Endometrial microvascular endothelial cells (primary cell): ENCODE measurements around the gene TRABD. TPM values are rescaled to one million over a fixed set of nuclear protein-coding genes. Genes with fewer than 3 reads are reported as not detected.
"Not testable (repeated sequence)": the region's sequence is repeated elsewhere in the genome, so short reads cannot be mapped to it uniquely, and the experiment has no call there.

Experiments used
- in situ Hi-C: cut with HindIII; loops from 2 replicates; pipeline ENCODE4 v1.10.0; 2017; ENCODE audit warnings: low sequenced_read_pairs, low pct_unique_long_range_greater_than_20kb; ENCODE audit errors: inconsistent ontology term
- total RNA-seq: library from RNA; depleted of rRNA; stranded (reverse); fragments of >200 nt; gene quantifications from one replicate; pipeline ENCODE4 v1.2.3, GENCODE V29; 2015; ENCODE audit errors: inconsistent ontology term

TRABD gene
- total RNA-seq, 1 donor from 2014 or later, result 39.3 TPM

- in situ Hi-C loops, result no loop called here
These were observed 35.3 kb upstream of the TRABD start for GRCh38 chr22:50150161-50151129.

- in situ Hi-C loops, result no loop called here
These were observed 33.9 kb upstream of the TRABD start for GRCh38 chr22:50151571-50152537.

GRCh38 chr22:50153056-50153755 lies 32.5 kb upstream of the TRABD start:
- in situ Hi-C loops, result no loop called here

- in situ Hi-C loops, result no loop called here
These were observed 32.0 kb upstream of the TRABD start for GRCh38 chr22:50153756-50154140.

- in situ Hi-C loops, result no loop called here
These were observed 27.9 kb upstream of the TRABD start for GRCh38 chr22:50157709-50158375.

- in situ Hi-C loops, result no loop called here
These were observed 24.8 kb upstream of the TRABD start for GRCh38 chr22:50160947-50161346.

- in situ Hi-C loops, result no loop called here
These were observed 24.0 kb upstream of the TRABD start for GRCh38 chr22:50161508-50162390.

GRCh38 chr22:50162391-50162956 lies 23.2 kb upstream of the TRABD start:
- in situ Hi-C loops, result no loop called here

GRCh38 chr22:50165436-50166123 lies 20.1 kb upstream of the TRABD start:
- in situ Hi-C loops, result no loop called here

- in situ Hi-C loops, result no loop called here
These were observed 17.8 kb upstream of the TRABD start for GRCh38 chr22:50167689-50168489.

- in situ Hi-C loops, result not testable (repeated sequence)
These were observed 17.1 kb upstream of the TRABD start for GRCh38 chr22:50168490-50169180.

- in situ Hi-C loops, result no loop called here
These were observed 16.4 kb upstream of the TRABD start for GRCh38 chr22:50169181-50169759.

GRCh38 chr22:50169774-50170341 lies 15.9 kb upstream of the TRABD start:
- in situ Hi-C loops, result no loop called here

- in situ Hi-C loops, result no loop called here
These were observed 15.0 kb upstream of the TRABD start, which contains the start of gene PANX2 for GRCh38 chr22:50170453-50171318. TSS of gene PANX2 (plus strand) at chr22:50170731. CDS start at chr22:50170731, 0 bp downstream.
